ENCODE results near the gene FAM168B. TPM values are rescaled to one million over a fixed set of nuclear protein-coding genes. Genes with fewer than 3 reads are reported as not detected.

FAM168B gene
- total and polyA plus RNA-seq, 8 donors: 11.0 to 37.2 (median 31.7) TPM

DNA sequence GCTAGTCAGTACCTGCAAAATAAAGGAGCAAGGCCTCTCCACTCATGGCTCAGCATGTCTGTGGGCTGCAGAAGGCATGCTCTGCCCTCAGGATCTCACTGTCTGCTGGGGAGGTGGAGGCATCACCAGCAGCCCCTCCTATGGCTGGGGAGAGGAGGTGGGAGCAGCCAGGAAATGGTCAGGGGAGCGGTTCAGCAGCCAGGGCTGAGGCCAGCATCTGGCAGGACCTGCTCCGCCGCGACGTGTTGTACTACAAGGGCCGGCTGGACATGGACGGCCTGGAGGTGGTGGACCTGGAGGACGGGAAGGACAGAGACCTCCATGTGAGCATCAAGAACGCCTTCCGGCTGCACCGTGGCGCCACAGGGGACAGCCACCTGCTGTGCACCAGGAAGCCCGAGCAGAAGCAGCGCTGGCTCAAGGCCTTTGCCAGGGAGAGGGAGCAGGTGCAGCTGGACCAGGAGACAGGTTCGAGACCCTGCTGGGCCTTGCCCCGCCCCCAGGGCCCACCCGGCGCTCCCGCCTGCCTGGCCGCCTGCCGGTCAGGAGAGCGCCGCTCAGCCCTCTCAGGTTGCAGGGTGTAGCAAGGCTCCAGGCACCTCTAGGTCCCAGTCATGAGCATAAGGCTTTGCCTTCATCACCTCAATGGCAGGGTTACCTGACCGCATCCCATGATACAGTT, 49.0 kb downstream of the FAM168B start:
- peak in 1 of 6 donors; percentile 79 for DNase-seq
- Histone ChIP-seq H3K4me3 (no peak overlapping the region), H3K9me3 (no peaks in the 10 kb centered on the region), H3K36me3 (peaks cover 0 to 13% (median 12%) of the 10 kb centered on the region in 3 donors), H3K27me3 (no peaks in the 10 kb centered on the region), H3K4me1 (peaks cover 5 to 14% (median 10%) of the 10 kb centered on the region in 3 donors), H3K27ac (no peak overlapping the region)
- WGBS, 2 donors: 88 to 89% methylated on average over 23 to 24 of the region's 24 CpGs
- ATAC-seq: no peak
- no peak for FAIRE-seq
- intact Hi-C loops (cut with DNase I): no loop called here
- TF ChIP-seq, protein P1, sequence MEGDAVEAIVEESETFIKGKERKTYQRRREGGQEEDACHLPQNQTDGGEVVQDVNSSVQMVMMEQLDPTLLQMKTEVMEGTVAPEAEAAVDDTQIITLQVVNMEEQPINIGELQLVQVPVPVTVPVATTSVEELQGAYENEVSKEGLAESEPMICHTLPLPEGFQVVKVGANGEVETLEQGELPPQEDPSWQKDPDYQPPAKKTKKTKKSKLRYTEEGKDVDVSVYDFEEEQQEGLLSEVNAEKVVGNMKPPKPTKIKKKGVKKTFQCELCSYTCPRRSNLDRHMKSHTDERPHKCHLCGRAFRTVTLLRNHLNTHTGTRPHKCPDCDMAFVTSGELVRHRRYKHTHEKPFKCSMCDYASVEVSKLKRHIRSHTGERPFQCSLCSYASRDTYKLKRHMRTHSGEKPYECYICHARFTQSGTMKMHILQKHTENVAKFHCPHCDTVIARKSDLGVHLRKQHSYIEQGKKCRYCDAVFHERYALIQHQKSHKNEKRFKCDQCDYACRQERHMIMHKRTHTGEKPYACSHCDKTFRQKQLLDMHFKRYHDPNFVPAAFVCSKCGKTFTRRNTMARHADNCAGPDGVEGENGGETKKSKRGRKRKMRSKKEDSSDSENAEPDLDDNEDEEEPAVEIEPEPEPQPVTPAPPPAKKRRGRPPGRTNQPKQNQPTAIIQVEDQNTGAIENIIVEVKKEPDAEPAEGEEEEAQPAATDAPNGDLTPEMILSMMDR (IDR thresholded peaks at IDR 0.05): no peak

DNA sequence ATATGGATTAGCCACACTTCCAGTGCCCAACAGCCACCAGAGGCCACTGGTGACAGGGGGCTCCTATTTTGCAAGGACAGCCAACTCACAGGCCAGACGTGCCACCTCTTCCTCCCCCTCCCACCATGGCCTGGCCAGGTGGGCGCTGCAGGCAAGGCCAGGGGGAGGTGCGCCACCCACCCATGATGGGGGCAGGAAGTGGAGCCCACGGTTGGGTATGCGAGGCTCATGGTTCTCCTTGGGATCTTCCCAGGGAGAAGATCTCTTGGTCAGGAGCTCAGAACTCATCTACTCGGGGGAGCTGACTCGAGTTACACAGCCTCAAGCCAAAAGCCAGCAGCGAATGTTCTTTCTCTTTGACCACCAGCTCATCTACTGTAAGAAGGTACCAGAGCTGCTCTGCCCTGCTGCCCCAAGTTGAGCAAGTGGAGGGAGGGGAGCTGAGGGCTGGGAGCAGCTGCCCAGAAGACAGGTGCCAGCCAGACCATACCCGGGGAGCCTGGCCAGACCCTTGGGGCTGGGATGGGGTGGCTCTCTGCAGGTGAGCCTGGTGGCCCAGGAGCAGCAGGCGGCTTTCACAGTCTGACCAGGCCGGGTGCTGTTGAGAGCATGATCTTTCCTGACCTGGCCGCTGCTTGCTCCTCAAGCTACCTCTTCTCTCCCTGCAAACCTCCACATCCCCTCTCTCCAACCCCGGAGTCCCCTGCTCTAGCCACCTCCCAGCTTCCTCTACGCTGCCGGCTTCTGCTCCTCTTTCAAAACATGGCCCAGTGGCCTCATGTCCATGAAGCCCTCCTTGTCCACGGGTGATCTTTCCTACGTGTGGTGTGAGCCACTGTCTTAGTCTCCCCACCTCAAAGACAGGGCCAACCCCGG, 49.8 kb downstream of the FAM168B start:
- DNase-seq (no peak), FAIRE-seq (no peak), ATAC-seq (no peak)
- Histone ChIP-seq H3K36me3 (peaks cover 0 to 7% (median 7%) of the 10 kb centered on the region in 3 donors), H3K27me3 (no peaks in the 10 kb centered on the region), H3K4me1 (peaks cover 5 to 14% (median 10%) of the 10 kb centered on the region in 3 donors), H3K4me3 (no peak overlapping the region), H3K9me3 (no peaks in the 10 kb centered on the region), H3K27ac (no peak overlapping the region)
- TF ChIP-seq, protein P1 (IDR thresholded peaks at IDR 0.05): no peak
- intact Hi-C loops (cut with DNase I): no loop called here
- WGBS, 2 donors: 92 to 94% methylated on average over 16 to 18 of the region's 18 CpGs

DNA sequence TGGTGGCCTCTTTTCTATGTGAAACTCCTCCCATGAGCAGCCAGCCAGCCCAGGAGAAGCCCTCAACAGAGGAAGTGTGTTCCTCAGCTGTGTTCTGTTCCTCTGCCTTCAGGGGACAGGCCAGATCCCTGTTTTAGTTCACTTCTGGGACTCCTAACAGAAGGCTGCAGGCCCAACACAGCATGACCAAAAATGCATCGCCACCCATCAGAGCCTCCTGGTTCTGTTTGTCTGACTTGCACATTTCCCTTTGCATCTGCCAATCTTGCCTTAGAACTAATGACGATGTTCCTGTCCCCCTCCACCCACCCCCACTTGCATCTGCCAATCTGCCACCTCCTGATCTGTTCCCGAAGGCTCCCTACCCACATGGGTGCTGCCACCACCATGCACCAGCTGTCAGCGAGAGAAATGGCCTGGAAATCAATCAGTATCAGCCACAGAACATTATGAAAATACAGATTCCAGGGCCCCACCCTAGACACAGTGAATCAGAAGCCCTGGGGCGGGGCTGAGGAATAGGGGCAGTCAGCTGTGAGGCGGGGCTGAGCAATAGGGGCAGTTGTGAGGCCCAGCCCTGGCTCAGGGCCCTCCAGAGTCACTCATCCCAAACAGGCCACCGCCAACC, 51.0 kb downstream of the FAM168B start:
- TF ChIP-seq, protein P1 (IDR thresholded peaks at IDR 0.05): no peak
- Histone ChIP-seq H3K4me3 (no peak overlapping the region), H3K9me3 (no peaks in the 10 kb centered on the region), H3K4me1 (peaks cover 5 to 14% (median 10%) of the 10 kb centered on the region in 3 donors), H3K27me3 (no peaks in the 10 kb centered on the region), H3K27ac (no peak overlapping the region), H3K36me3 (peaks cover 0 to 7% (median 3%) of the 10 kb centered on the region in 3 donors)
- intact Hi-C loops (cut with DNase I): no loop called here
- FAIRE-seq: no peak
- peak in 1 of 4 donors; percentile 20 for ATAC-seq
- DNase-seq: no peak
- 83% methylated on average over 7 of the region's 7 CpGs for WGBS, 2 donors

DNA sequence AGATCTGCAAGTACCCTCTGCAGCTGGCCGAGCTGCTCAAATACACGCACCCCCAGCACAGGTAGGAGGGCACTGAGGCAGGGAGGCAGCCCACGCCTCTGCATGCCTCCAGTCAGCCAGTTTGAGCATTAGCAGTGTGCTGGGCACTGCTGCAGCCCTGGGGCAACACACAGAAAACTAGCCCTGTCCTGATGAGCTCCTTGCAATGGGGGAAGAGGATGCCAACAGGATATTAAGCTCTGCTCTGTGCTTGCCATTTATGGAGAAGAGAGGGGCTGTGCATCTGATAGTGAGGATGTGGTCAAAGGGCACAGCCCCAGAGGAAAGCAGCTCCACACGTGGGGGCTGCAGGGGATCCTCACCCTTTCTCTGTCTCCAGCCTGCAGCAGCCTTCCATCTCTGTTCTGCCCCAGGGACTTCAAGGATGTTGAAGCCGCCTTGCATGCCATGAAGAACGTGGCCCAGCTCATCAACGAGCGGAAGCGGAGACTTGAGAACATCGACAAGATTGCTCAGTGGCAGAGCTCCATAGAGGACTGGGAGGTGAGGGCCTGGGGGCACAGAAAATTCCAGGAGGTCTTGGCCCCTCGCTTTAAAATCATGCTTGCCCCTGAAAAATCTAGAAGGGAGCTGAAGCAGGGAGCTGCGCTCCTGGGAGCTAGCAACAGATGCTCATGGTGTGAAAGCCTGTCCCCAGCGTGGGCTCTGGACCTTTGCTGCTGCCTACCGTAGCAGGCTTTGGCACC, 51.7 kb downstream of the FAM168B start:
- intact Hi-C loops (cut with DNase I): no loop called here
- Histone ChIP-seq H3K27ac (peak overlapping the region in 3 of 4 donors; percentile 1 to 64 (median 53)), H3K4me1 (peaks cover 5 to 14% (median 10%) of the 10 kb centered on the region in 3 donors), H3K27me3 (no peaks in the 10 kb centered on the region), H3K4me3 (peak overlapping the region in 2 of 4 donors; percentile 7 to 16), H3K9me3 (no peaks in the 10 kb centered on the region), H3K36me3 (peaks cover 0 to 2% (median 0%) of the 10 kb centered on the region in 3 donors)
- no peak for FAIRE-seq
- DNase-seq: no peak
- TF ChIP-seq, protein P1 (IDR thresholded peaks at IDR 0.05): no peak
- no peak for ATAC-seq
- 72% methylated on average over 14 of the region's 14 CpGs for WGBS, 2 donors
